MM.1S (cell line): ENCODE data around the gene PLCH1.

Experiments used
- DNase-seq: peaks from one replicate; pipeline ENCODE4 v3.0.0-alpha.2; 2015
- H2AFZ ChIP-seq: fragments of 300-600 bp; sonication (generic); 2 replicates; pipeline ENCODE4 v1.6.0; 2016; ENCODE audit warnings: antibody characterized with exemption, low read length
- H3F3A ChIP-seq: fragments of 300-600 bp; sonication (generic); 2 replicates; pipeline ENCODE4 v1.6.1; 2016; ENCODE audit warnings: mild to moderate bottlenecking, antibody characterized with exemption, low read length, moderate library complexity, mixed read lengths; ENCODE audit not compliant: insufficient read depth
- H3K27ac ChIP-seq: fragments of 300-600 bp; sonication (generic); 2 replicates; pipeline ENCODE4 v1.5.1; 2016; ENCODE audit warnings: mild to moderate bottlenecking, low read length
- H3K27me3 ChIP-seq: fragments of 300-600 bp; sonication (generic); replicated peaks from 2 replicates; pipeline ENCODE4 v1.6.0; 2016; ENCODE audit warnings: low read length; ENCODE audit not compliant: insufficient read depth
- H3K36me3 ChIP-seq: fragments of 300-600 bp; sonication (generic); replicated peaks from 2 replicates; pipeline ENCODE4 v1.6.1; 2016; ENCODE audit warnings: mild to moderate bottlenecking, low read length, mixed read lengths; ENCODE audit not compliant: insufficient read depth
- H3K4me1 ChIP-seq: fragments of 300-600 bp; sonication (generic); 2 replicates; pipeline ENCODE4 v1.6.1; 2016; ENCODE audit warnings: low read length, mixed read lengths
- H3K4me2 ChIP-seq: fragments of 300-600 bp; sonication (generic); 2 replicates; pipeline ENCODE4 v1.6.0; 2016; ENCODE audit warnings: low read depth, low read length
- H3K4me3 ChIP-seq: fragments of 300-600 bp; sonication (generic); 2 replicates; pipeline ENCODE4 v1.5.1; 2016; ENCODE audit warnings: low read length, mixed read lengths
- H3K79me2 ChIP-seq: fragments of 300-600 bp; sonication (generic); 2 replicates; pipeline ENCODE4 v1.6.1; 2016; ENCODE audit warnings: mixed run types, low read length, mixed read lengths
- H3K9ac ChIP-seq: fragments of 300-600 bp; sonication (generic); 2 replicates; pipeline ENCODE4 v1.6.1; 2016; ENCODE audit warnings: low read length, mixed read lengths
- H3K9me2 ChIP-seq: fragments of 300-600 bp; sonication (generic); replicated peaks from 2 replicates; pipeline ENCODE4 v1.6.1; 2016; ENCODE audit warnings: mild to moderate bottlenecking, low read length, mixed read lengths; ENCODE audit not compliant: insufficient read depth
- H3K9me3 ChIP-seq: fragments of 300-600 bp; sonication (generic); replicated peaks from 2 replicates; pipeline ENCODE4 v1.6.1; 2016; ENCODE audit warnings: mild to moderate bottlenecking, low read length, mixed read lengths; ENCODE audit not compliant: insufficient read depth
- H4K20me1 ChIP-seq: fragments of 300-600 bp; sonication (generic); 2 replicates; pipeline ENCODE4 v1.6.1; 2016; ENCODE audit warnings: mild to moderate bottlenecking, low read length, moderate library complexity, mixed read lengths; ENCODE audit not compliant: insufficient read depth
- CTCF ChIP-seq: fragments of 300-600 bp; sonication (generic); IDR thresholded peaks from 2 replicates; pipeline ENCODE4 v1.5.1; 2016; ENCODE audit warnings: antibody characterized with exemption, low read length, mixed read lengths
- EZH2 ChIP-seq: fragments of 300-600 bp; sonication (generic); optimal IDR thresholded peaks from 2 replicates; pipeline ENCODE3; 2017; ENCODE audit warnings: low read depth, mild to moderate bottlenecking, antibody characterized with exemption, low read length, mixed read lengths
- EZH2phosphoT487 ChIP-seq: fragments of 300-600 bp; sonication (generic); IDR thresholded peaks from 2 replicates; pipeline ENCODE4 v1.6.1; 2018; ENCODE audit warnings: antibody characterized with exemption, low read length

PLCH1 gene

GRCh38 chr3:155444771-155445170 is 300.1 kb downstream of the PLCH1 start:
- H3K27ac ChIP-seq: no peak overlapping the region
- H3F3A ChIP-seq: no peaks in the 10 kb centered on the region
- no peak for TF ChIP-seq EZH2phosphoT487
- no peak for TF ChIP-seq EZH2
- no peak for TF ChIP-seq CTCF
- no peaks in the 10 kb centered on the region for H3K36me3 ChIP-seq
- H3K4me3 ChIP-seq: no peak overlapping the region
- H3K4me2 ChIP-seq: no peak overlapping the region
- no peaks in the 10 kb centered on the region for H3K27me3 ChIP-seq
- H2AFZ ChIP-seq: no peak overlapping the region
- no peaks in the 10 kb centered on the region for H3K9me2 ChIP-seq
- DNase-seq: no peak
- no peaks in the 10 kb centered on the region for H4K20me1 ChIP-seq
- no peak overlapping the region for H3K9ac ChIP-seq
- no peaks in the 10 kb centered on the region for H3K9me3 ChIP-seq
- no peaks in the 10 kb centered on the region for H3K79me2 ChIP-seq
- no peaks in the 10 kb centered on the region for H3K4me1 ChIP-seq

- Histone ChIP-seq H3K9me3 (no peaks in the 10 kb centered on the region), H3K27me3 (no peaks in the 10 kb centered on the region), H3K36me3 (no peaks in the 10 kb centered on the region), H2AFZ (no peak overlapping the region), H3K4me1 (no peaks in the 10 kb centered on the region), H3K79me2 (no peaks in the 10 kb centered on the region), H3K4me3 (no peak overlapping the region), H3K4me2 (no peak overlapping the region), H4K20me1 (no peaks in the 10 kb centered on the region), H3K9ac (no peak overlapping the region), H3K27ac (no peak overlapping the region), H3K9me2 (no peaks in the 10 kb centered on the region), H3F3A (no peaks in the 10 kb centered on the region)
- no peak for TF ChIP-seq EZH2
- no peak for TF ChIP-seq EZH2phosphoT487
- TF ChIP-seq CTCF: no peak
- DNase-seq: no peak
Observed at GRCh38 chr3:155443815-155444214, 301.1 kb downstream of the PLCH1 start.

- H3K36me3 ChIP-seq: no peaks in the 10 kb centered on the region
- H3F3A ChIP-seq: no peaks in the 10 kb centered on the region
- H3K9ac ChIP-seq: no peak overlapping the region
- no peaks in the 10 kb centered on the region for H3K9me2 ChIP-seq
- no peaks in the 10 kb centered on the region for H3K4me1 ChIP-seq
- DNase-seq: no peak
- H3K27me3 ChIP-seq: no peaks in the 10 kb centered on the region
- no peaks in the 10 kb centered on the region for H3K9me3 ChIP-seq
- no peak overlapping the region for H2AFZ ChIP-seq
- H4K20me1 ChIP-seq: no peaks in the 10 kb centered on the region
- no peak overlapping the region for H3K4me2 ChIP-seq
- TF ChIP-seq CTCF: no peak
- no peak for TF ChIP-seq EZH2phosphoT487
- no peak for TF ChIP-seq EZH2
- H3K79me2 ChIP-seq: no peaks in the 10 kb centered on the region
- H3K27ac ChIP-seq: no peak overlapping the region
- H3K4me3 ChIP-seq: no peak overlapping the region
Observed at GRCh38 chr3:155442072-155442471, 302.8 kb downstream of the PLCH1 start.
